Uterus (tissue), 2 donors: ENCODE measurements around the gene FIZ1.

ENCODE experiments used
- CTCF ChIP-seq, 4 experiments: fragments of 200-600 bp in 2 of 4; fragments of 450-650 bp in 2 of 4; sonication (generic) in 2 of 4; IDR thresholded peaks; one replicate each; pipeline ENCODE4 v1.5.1; 2016 to 2019; ENCODE audit warnings: antibody characterized with exemption in 4 of 4, mild to moderate bottlenecking in 2 of 4, moderate library complexity in 1 of 4
- POLR2A ChIP-seq, 2 donors: fragments of 450-650 bp; IDR thresholded peaks; one replicate each; pipeline ENCODE4 v1.6.1; 2016; ENCODE audit warnings: antibody characterized with exemption in 2 of 2, mild to moderate bottlenecking in 1 of 2, moderate library complexity in 1 of 2

GRCh38 chr19:55625004-55625326, 25.6 kb upstream of the FIZ1 start:
- TF ChIP-seq CTCF (IDR thresholded peaks at IDR 0.05) (no peak), POLR2A (IDR thresholded peaks at IDR 0.05) (no peak)
